Measurements from ENCODE around the gene SLC22A2. TPM values are rescaled to one million over a fixed set of nuclear protein-coding genes. Genes with fewer than 3 reads are reported as not detected.

SLC22A2 gene
- total RNA-seq (not detected), polyA plus RNA-seq (not detected)

- WGBS: 94% methylated on average over 43 of the region's 43 CpGs
- no peak for DNase-seq (ENCODE audit: low spot score)
- Histone ChIP-seq H3K4me1 (ENCODE audit: control insufficient read depth in 4 of 4, insufficient read depth in 4 of 4, low read length in 3 of 4) (peaks cover 0 to 17% (median 13%) of the 10 kb centered on the region in 4 donors), H3K9ac (ENCODE audit: low read depth in 1 of 2, low read length in 2 of 2) (no peak within 1 kb of the TSS), H3K36me3 (ENCODE audit: control insufficient read depth in 4 of 4, insufficient read depth in 3 of 4, low read depth in 1 of 4, low read length in 3 of 4) (no peaks in the 10 kb centered on the region), H3K27me3 (ENCODE audit: control insufficient read depth in 4 of 4, insufficient read depth in 4 of 4, low read length in 3 of 4) (no peaks in the 10 kb centered on the region), H3K4me3 (ENCODE audit: low read depth in 1 of 3, low read length in 3 of 3) (no peak within 1 kb of the TSS), H3K9me3 (ENCODE audit: control insufficient read depth in 4 of 4, low read length in 3 of 4) (no peaks in the 10 kb centered on the region), H3K27ac (ENCODE audit: low read depth in 1 of 2, low read length in 2 of 2) (no peak within 1 kb of the TSS)
- TF ChIP-seq RAD21 (IDR thresholded peaks at IDR 0.05) (no peak), JUND (IDR thresholded peaks at IDR 0.05) (no peak), RXRA (IDR thresholded peaks at IDR 0.05) (no peak), NR2F2 (IDR thresholded peaks at IDR 0.05) (no peak), ATF3 (IDR thresholded peaks at IDR 0.05) (no peak), CTCF (IDR thresholded peaks at IDR 0.05; ENCODE audit: low read depth, low read length, missing input control) (no peak), ZBTB33 (IDR thresholded peaks at IDR 0.05) (no peak), EGR1 (IDR thresholded peaks at IDR 0.05; ENCODE audit: low read depth in 2 of 2) (no peak), REST (IDR thresholded peaks at IDR 0.05) (no peak), FOXA1 (IDR thresholded peaks at IDR 0.05) (no peak), TAF1 (conservative IDR thresholded peaks at IDR 0.05) (no peak), HNF4G (IDR thresholded peaks at IDR 0.05) (no peak), GABPA (IDR thresholded peaks at IDR 0.05 in 1 of 2, conservative IDR thresholded peaks at IDR 0.05 in 1 of 2) (no peak), FOXA2 (IDR thresholded peaks at IDR 0.05) (no peak), SP1 (IDR thresholded peaks at IDR 0.05) (no peak), MAX (IDR thresholded peaks at IDR 0.05) (no peak)
Measured at GRCh38 chr6:160258346-160259142, at the start of gene SLC22A2. TSS of gene SLC22A2 (minus strand) at chr6:160258821. CDS start at chr6:160258757, 64 bp downstream.

All from liver (tissue), 9 donors.